GM23338 (cell line): ENCODE measurements around the gene CD300LB. TPM values are rescaled to one million over a fixed set of nuclear protein-coding genes. Genes with fewer than 3 reads are reported as not detected.

Experiments
- ATAC-seq: fragments of 200-7000 bp; cut with Tn5 transposase; 3 replicates; pipeline ENCODE4 v1.9.1; 2020
- DNase-seq: peaks from one replicate; pipeline ENCODE4 v3.0.0-alpha.2; 2015; ENCODE audit warnings: low spot score
- H2AFZ ChIP-seq: fragments of 200-600 bp; sonication (generic); 2 replicates; pipeline ENCODE4 v1.8.0; 2016; ENCODE audit warnings: antibody characterized with exemption, mild to moderate bottlenecking, moderate library complexity
- H3F3A ChIP-seq: fragments of 200-600 bp; sonication (generic); replicated peaks from 2 replicates; pipeline ENCODE4 v1.8.0; 2017; ENCODE audit warnings: antibody characterized with exemption, mixed run types, low read depth
- H3K27ac ChIP-seq: fragments of 200-600 bp; sonication (generic); 2 replicates; pipeline ENCODE4 v1.6.1; 2016; ENCODE audit warnings: low read depth
- H3K27me3 ChIP-seq: fragments of 200-600 bp; sonication (generic); 2 replicates; pipeline ENCODE4 v1.8.0; 2016; ENCODE audit warnings: mild to moderate bottlenecking, mixed run types, moderate library complexity; ENCODE audit not compliant: insufficient read depth
- H3K36me3 ChIP-seq: fragments of 200-600 bp; sonication (generic); 2 replicates; pipeline ENCODE4 v1.8.0; 2016; ENCODE audit warnings: mild to moderate bottlenecking; ENCODE audit not compliant: insufficient read depth
- H3K4me1 ChIP-seq: fragments of 200-600 bp; sonication (generic); 2 replicates; pipeline ENCODE4 v1.8.0; 2016; ENCODE audit warnings: mild to moderate bottlenecking, moderate library complexity; ENCODE audit not compliant: insufficient read depth
- H3K4me2 ChIP-seq: fragments of 200-600 bp; sonication (generic); 2 replicates; pipeline ENCODE4 v1.7.1; 2017; ENCODE audit warnings: mixed run types
- H3K4me3 ChIP-seq: fragments of 200-600 bp; sonication (generic); 2 replicates; pipeline ENCODE4 v1.6.1; 2016; ENCODE audit warnings: mixed run types
- H3K79me2 ChIP-seq: fragments of 200-600 bp; sonication (generic); replicated peaks from 2 replicates; pipeline ENCODE4 v1.8.0; 2017; ENCODE audit warnings: mild to moderate bottlenecking; ENCODE audit not compliant: insufficient read depth
- H3K9me2 ChIP-seq: fragments of 200-600 bp; sonication (generic); 2 replicates; pipeline ENCODE4 v1.8.0; 2017; ENCODE audit not compliant: insufficient read depth
- H4K20me1 ChIP-seq: fragments of 200-600 bp; sonication (generic); replicated peaks from 2 replicates; pipeline ENCODE4 v1.8.0; 2017; ENCODE audit warnings: mild to moderate bottlenecking; ENCODE audit not compliant: insufficient read depth
- H3K27ac Mint-ChIP-seq: 2 replicates; pipeline ENCODE4 v1.8.0; 2020; ENCODE audit warnings: inconsistent platforms, mild to moderate bottlenecking, moderate library complexity, mixed read lengths
- H3K27me3 Mint-ChIP-seq: 3 replicates; pipeline ENCODE4 v1.8.0; 2022; ENCODE audit warnings: low read depth, mild to moderate bottlenecking, moderate library complexity, mixed read lengths, inconsistent platforms; ENCODE audit not compliant: insufficient read depth, poor library complexity
- H3K36me3 Mint-ChIP-seq: 3 replicates; pipeline ENCODE4 v1.8.0; 2021; ENCODE audit warnings: low read depth, mild to moderate bottlenecking, inconsistent platforms, moderate library complexity, mixed read lengths
- H3K4me1 Mint-ChIP-seq: 3 replicates; pipeline ENCODE4 v1.8.0; 2020; ENCODE audit warnings: mild to moderate bottlenecking, inconsistent platforms, mixed read lengths
- H3K4me3 Mint-ChIP-seq: 3 replicates; pipeline ENCODE4 v1.8.0; 2021; ENCODE audit warnings: moderate library complexity, mild to moderate bottlenecking, inconsistent platforms, mixed read lengths
- H3K9me3 Mint-ChIP-seq: 3 replicates; pipeline ENCODE4 v1.8.0; 2020; ENCODE audit warnings: moderate library complexity, mild to moderate bottlenecking, inconsistent platforms, mixed read lengths
- CREB1 ChIP-seq: fragments of 250-450 bp; sonication (Bioruptor Pico); IDR thresholded peaks from 2 replicates; pipeline ENCODE4 v1.5.0; 2020; ENCODE audit warnings: low read depth, mild to moderate bottlenecking, moderate library complexity
- EZH2 ChIP-seq: fragments of 200-600 bp; sonication (generic); IDR thresholded peaks from one replicate; pipeline ENCODE4 v1.8.0; 2017; ENCODE audit warnings: antibody characterized with exemption, mild to moderate bottlenecking, low read depth; ENCODE audit not compliant: unreplicated experiment
- EZH2phosphoT487 ChIP-seq: fragments of 200-600 bp; sonication (generic); IDR thresholded peaks from one replicate; pipeline ENCODE4 v1.8.1; 2018; ENCODE audit warnings: antibody characterized with exemption; ENCODE audit not compliant: unreplicated experiment
- JUNB ChIP-seq: IDR thresholded peaks from one replicate; pipeline ENCODE4 v1.6.1; 2016; ENCODE audit warnings: antibody characterized with exemption; ENCODE audit not compliant: unreplicated experiment
- NANOG ChIP-seq: IDR thresholded peaks from 2 replicates; pipeline ENCODE4 v1.6.1; 2016; ENCODE audit warnings: antibody characterized with exemption, borderline replicate concordance
- POLR2AphosphoS5 ChIP-seq: IDR thresholded peaks from 2 replicates; pipeline ENCODE4 v1.6.1; 2016; ENCODE audit warnings: antibody characterized with exemption, low read depth
- STAT1 ChIP-seq: IDR thresholded peaks from one replicate; pipeline ENCODE4 v1.6.1; 2016; ENCODE audit warnings: antibody characterized with exemption; ENCODE audit not compliant: unreplicated experiment
- ZNF114 ChIP-seq: fragments of 250-450 bp; sonication (Bioruptor Pico); IDR thresholded peaks from 2 replicates; pipeline ENCODE4 v1.5.0; 2020; ENCODE audit warnings: mild to moderate bottlenecking, moderate library complexity
- ZNF331 ChIP-seq: fragments of 250-450 bp; sonication (Bioruptor Pico); IDR thresholded peaks from 2 replicates; pipeline ENCODE4 v1.5.0; 2020; ENCODE audit warnings: low read depth, mild to moderate bottlenecking, moderate library complexity
- polyA plus RNA-seq: library from polyadenylated mRNA; unstranded; fragments of >200 nt; fragmentation: Nextera tagmentation; extraction: Ambion mirVana; gene quantifications from 2 replicates; pipeline ENCODE4 v1.2.1, GENCODE V29; 2016
- total RNA-seq: library from RNA; depleted of rRNA; stranded (reverse); fragments of >200 nt; shearing (Covaris generic); gene quantifications from 2 replicates; pipeline ENCODE4 v1.2.3, GENCODE V29; 2014
- TF ChIP-seq, protein P1 (sequence below): IDR thresholded peaks from 2 replicates; pipeline ENCODE4 v1.6.1; 2016; ENCODE audit warnings: antibody characterized with exemption
- TF ChIP-seq, protein P2 (sequence below), 2 experiments: fragments of 200-600 bp in 1 of 2; sonication (generic) in 1 of 2; conservative IDR thresholded peaks; 2 replicates each; pipeline versions ENCODE4 v1.5.1 to v1.6.1; 2016 to 2017; ENCODE audit warnings: antibody characterized with exemption in 2 of 2, low read depth in 2 of 2, mild to moderate bottlenecking in 2 of 2, moderate library complexity in 1 of 2
- TF ChIP-seq, protein P3 (sequence below): fragments of 250-450 bp; sonication (Bioruptor Pico); IDR thresholded peaks from 2 replicates; pipeline ENCODE4 v1.5.0; 2020; ENCODE audit warnings: mild to moderate bottlenecking, moderate library complexity
- TF ChIP-seq, protein P4 (sequence below): IDR thresholded peaks from one replicate; pipeline ENCODE4 v1.6.1; 2018; ENCODE audit warnings: antibody characterized with exemption; ENCODE audit not compliant: unreplicated experiment

CD300LB gene
- total and polyA plus RNA-seq, 2 experiments from 2014 or later, result not detected

DNA sequence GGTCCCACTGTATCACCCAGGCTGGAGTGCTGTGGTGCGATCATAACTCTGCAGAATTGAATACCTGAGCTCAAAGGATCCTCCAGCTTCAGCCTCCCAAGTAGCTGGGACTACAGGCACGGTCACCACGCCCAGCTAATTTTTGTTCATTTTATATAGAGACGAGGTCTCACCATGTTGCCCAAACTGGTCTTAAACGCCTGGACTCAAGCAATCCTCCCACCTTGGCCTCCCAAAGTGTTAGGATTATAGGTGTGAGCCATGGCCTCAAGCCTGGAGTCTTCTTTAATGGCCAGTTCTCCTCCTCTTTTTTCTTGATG lies 484 bp downstream of the CD300LB start:
- H3K36me3 Mint-ChIP-seq, result no peaks in the 10 kb centered on the region
- DNase-seq (no peak), ATAC-seq (no peak)
- Histone ChIP-seq H3K4me1 (no peaks in the 10 kb centered on the region), H2AFZ (no peak overlapping the region), H3K36me3 (no peaks in the 10 kb centered on the region), H3K4me3 (no peak overlapping the region), H3K27ac (no peak overlapping the region), H3K79me2 (no peaks in the 10 kb centered on the region), H3K9me2 (no peaks in the 10 kb centered on the region), H4K20me1 (no peaks in the 10 kb centered on the region), H3K4me2 (no peak overlapping the region), H3K27me3 (no peaks in the 10 kb centered on the region), H3F3A (no peaks in the 10 kb centered on the region)
- peaks cover under 1% of the 10 kb centered on the region; the same call in 2 of the 3 replicates for H3K9me3 Mint-ChIP-seq
- no peak overlapping the region for H3K27ac Mint-ChIP-seq
- TF ChIP-seq, protein P1, sequence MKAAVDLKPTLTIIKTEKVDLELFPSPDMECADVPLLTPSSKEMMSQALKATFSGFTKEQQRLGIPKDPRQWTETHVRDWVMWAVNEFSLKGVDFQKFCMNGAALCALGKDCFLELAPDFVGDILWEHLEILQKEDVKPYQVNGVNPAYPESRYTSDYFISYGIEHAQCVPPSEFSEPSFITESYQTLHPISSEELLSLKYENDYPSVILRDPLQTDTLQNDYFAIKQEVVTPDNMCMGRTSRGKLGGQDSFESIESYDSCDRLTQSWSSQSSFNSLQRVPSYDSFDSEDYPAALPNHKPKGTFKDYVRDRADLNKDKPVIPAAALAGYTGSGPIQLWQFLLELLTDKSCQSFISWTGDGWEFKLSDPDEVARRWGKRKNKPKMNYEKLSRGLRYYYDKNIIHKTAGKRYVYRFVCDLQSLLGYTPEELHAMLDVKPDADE, result no peak
- no peak for TF ChIP-seq EZH2phosphoT487
- TF ChIP-seq, protein P2, sequence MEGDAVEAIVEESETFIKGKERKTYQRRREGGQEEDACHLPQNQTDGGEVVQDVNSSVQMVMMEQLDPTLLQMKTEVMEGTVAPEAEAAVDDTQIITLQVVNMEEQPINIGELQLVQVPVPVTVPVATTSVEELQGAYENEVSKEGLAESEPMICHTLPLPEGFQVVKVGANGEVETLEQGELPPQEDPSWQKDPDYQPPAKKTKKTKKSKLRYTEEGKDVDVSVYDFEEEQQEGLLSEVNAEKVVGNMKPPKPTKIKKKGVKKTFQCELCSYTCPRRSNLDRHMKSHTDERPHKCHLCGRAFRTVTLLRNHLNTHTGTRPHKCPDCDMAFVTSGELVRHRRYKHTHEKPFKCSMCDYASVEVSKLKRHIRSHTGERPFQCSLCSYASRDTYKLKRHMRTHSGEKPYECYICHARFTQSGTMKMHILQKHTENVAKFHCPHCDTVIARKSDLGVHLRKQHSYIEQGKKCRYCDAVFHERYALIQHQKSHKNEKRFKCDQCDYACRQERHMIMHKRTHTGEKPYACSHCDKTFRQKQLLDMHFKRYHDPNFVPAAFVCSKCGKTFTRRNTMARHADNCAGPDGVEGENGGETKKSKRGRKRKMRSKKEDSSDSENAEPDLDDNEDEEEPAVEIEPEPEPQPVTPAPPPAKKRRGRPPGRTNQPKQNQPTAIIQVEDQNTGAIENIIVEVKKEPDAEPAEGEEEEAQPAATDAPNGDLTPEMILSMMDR (conservative IDR thresholded peaks at IDR 0.05; ENCODE audit: low read depth in 2 of 2), result no peak
- no peak for TF ChIP-seq ZNF331 (CRISPR knock-in tag)
- TF ChIP-seq, protein P3, sequence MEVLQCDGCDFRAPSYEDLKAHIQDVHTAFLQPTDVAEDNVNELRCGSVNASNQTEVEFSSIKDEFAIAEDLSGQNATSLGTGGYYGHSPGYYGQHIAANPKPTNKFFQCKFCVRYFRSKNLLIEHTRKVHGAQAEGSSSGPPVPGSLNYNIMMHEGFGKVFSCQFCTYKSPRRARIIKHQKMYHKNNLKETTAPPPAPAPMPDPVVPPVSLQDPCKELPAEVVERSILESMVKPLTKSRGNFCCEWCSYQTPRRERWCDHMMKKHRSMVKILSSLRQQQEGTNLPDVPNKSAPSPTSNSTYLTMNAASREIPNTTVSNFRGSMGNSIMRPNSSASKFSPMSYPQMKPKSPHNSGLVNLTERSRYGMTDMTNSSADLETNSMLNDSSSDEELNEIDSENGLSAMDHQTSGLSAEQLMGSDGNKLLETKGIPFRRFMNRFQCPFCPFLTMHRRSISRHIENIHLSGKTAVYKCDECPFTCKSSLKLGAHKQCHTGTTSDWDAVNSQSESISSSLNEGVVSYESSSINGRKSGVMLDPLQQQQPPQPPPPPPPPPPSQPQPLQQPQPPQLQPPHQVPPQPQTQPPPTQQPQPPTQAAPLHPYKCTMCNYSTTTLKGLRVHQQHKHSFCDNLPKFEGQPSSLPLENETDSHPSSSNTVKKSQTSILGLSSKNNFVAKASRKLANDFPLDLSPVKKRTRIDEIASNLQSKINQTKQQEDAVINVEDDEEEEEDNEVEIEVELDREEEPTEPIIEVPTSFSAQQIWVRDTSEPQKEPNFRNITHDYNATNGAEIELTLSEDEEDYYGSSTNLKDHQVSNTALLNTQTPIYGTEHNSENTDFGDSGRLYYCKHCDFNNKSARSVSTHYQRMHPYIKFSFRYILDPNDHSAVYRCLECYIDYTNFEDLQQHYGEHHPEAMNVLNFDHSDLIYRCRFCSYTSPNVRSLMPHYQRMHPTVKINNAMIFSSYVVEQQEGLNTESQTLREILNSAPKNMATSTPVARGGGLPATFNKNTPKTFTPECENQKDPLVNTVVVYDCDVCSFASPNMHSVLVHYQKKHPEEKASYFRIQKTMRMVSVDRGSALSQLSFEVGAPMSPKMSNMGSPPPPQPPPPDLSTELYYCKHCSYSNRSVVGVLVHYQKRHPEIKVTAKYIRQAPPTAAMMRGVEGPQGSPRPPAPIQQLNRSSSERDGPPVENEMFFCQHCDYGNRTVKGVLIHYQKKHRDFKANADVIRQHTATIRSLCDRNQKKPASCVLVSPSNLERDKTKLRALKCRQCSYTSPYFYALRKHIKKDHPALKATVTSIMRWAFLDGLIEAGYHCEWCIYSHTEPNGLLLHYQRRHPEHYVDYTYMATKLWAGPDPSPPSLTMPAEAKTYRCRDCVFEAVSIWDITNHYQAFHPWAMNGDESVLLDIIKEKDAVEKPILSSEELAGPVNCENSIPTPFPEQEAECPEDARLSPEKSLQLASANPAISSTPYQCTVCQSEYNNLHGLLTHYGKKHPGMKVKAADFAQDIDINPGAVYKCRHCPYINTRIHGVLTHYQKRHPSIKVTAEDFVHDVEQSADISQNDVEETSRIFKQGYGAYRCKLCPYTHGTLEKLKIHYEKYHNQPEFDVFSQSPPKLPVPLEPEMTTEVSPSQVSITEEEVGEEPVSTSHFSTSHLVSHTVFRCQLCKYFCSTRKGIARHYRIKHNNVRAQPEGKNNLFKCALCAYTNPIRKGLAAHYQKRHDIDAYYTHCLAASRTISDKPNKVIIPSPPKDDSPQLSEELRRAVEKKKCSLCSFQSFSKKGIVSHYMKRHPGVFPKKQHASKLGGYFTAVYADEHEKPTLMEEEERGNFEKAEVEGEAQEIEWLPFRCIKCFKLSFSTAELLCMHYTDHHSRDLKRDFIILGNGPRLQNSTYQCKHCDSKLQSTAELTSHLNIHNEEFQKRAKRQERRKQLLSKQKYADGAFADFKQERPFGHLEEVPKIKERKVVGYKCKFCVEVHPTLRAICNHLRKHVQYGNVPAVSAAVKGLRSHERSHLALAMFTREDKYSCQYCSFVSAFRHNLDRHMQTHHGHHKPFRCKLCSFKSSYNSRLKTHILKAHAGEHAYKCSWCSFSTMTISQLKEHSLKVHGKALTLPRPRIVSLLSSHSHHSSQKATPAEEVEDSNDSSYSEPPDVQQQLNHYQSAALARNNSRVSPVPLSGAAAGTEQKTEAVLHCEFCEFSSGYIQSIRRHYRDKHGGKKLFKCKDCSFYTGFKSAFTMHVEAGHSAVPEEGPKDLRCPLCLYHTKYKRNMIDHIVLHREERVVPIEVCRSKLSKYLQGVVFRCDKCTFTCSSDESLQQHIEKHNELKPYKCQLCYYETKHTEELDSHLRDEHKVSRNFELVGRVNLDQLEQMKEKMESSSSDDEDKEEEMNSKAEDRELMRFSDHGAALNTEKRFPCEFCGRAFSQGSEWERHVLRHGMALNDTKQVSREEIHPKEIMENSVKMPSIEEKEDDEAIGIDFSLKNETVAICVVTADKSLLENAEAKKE, result no peak
- TF ChIP-seq, protein P4, sequence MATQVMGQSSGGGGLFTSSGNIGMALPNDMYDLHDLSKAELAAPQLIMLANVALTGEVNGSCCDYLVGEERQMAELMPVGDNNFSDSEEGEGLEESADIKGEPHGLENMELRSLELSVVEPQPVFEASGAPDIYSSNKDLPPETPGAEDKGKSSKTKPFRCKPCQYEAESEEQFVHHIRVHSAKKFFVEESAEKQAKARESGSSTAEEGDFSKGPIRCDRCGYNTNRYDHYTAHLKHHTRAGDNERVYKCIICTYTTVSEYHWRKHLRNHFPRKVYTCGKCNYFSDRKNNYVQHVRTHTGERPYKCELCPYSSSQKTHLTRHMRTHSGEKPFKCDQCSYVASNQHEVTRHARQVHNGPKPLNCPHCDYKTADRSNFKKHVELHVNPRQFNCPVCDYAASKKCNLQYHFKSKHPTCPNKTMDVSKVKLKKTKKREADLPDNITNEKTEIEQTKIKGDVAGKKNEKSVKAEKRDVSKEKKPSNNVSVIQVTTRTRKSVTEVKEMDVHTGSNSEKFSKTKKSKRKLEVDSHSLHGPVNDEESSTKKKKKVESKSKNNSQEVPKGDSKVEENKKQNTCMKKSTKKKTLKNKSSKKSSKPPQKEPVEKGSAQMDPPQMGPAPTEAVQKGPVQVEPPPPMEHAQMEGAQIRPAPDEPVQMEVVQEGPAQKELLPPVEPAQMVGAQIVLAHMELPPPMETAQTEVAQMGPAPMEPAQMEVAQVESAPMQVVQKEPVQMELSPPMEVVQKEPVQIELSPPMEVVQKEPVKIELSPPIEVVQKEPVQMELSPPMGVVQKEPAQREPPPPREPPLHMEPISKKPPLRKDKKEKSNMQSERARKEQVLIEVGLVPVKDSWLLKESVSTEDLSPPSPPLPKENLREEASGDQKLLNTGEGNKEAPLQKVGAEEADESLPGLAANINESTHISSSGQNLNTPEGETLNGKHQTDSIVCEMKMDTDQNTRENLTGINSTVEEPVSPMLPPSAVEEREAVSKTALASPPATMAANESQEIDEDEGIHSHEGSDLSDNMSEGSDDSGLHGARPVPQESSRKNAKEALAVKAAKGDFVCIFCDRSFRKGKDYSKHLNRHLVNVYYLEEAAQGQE, result no peak
- no peak for TF ChIP-seq POLR2AphosphoS5
- no peak for TF ChIP-seq CREB1 (CRISPR knock-in tag)
- no peak for TF ChIP-seq EZH2
- no peak for TF ChIP-seq NANOG
- no peak for TF ChIP-seq JUNB
- no peak for TF ChIP-seq ZNF114
- no peak for TF ChIP-seq STAT1
- no peak overlapping the region for H3K4me3 Mint-ChIP-seq
- H3K4me1 Mint-ChIP-seq, result peaks cover 4% of the 10 kb centered on the region
- peaks cover 10% of the 10 kb centered on the region for H3K27me3 Mint-ChIP-seq
